ENCODE measurements around the gene ABCB6.

Gene ABCB6

GRCh38 chr2:219218217-219218731 lies 484 bp downstream of the ABCB6 start:
- peak; percentile 88; the same call in 1 of the 2 replicates for TF ChIP-seq ZFX (IDR thresholded peaks at IDR 0.05)
- no peak for TF ChIP-seq CTCF (conservative IDR thresholded peaks at IDR 0.05)
- peak overlapping the region; percentile 94 for H3K27ac ChIP-seq

GRCh38 chr2:219216535-219216915 lies 2.2 kb downstream of the ABCB6 start:
- no peak for TF ChIP-seq ZFX (IDR thresholded peaks at IDR 0.05)
- no peak for TF ChIP-seq CTCF (conservative IDR thresholded peaks at IDR 0.05)
- H3K27ac ChIP-seq = peak overlapping the region; percentile 94

GRCh38 chr2:219215871-219216534 lies 2.8 kb downstream of the ABCB6 start:
- H3K27ac ChIP-seq = peak overlapping the region; percentile 94
- TF ChIP-seq CTCF (conservative IDR thresholded peaks at IDR 0.05) = no peak
- TF ChIP-seq ZFX (IDR thresholded peaks at IDR 0.05) = no peak

- no peak overlapping the region for H3K27ac ChIP-seq
- no peak for TF ChIP-seq CTCF (conservative IDR thresholded peaks at IDR 0.05)
- no peak for TF ChIP-seq ZFX (IDR thresholded peaks at IDR 0.05)
These were observed 4.0 kb downstream of the ABCB6 start for GRCh38 chr2:219214786-219215185.

DNA sequence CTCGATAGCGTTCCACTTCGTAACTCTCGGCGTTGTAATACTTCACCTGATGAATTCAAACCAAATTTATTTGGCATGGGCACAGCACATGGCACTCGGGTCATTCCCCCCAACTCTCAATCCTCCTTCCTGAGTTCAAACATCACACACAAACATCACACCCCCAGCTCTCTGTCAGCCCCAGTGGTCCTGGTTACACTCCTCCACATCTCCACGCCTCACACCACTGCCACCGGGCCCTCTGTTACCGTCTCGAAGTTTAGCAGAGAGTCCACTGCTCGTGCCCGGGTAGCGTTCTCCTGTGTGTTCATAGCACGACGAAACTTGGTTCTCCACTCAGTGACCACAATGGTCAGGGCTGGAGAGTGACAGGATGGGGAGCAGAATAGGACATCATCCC lies 4.6 kb downstream of the ABCB6 start:
- TF ChIP-seq ZFX (IDR thresholded peaks at IDR 0.05) = no peak
- no peak for TF ChIP-seq CTCF (conservative IDR thresholded peaks at IDR 0.05)
- H3K27ac ChIP-seq = no peak overlapping the region

- no peak for TF ChIP-seq ZFX (IDR thresholded peaks at IDR 0.05)
- no peak for TF ChIP-seq CTCF (conservative IDR thresholded peaks at IDR 0.05)
- no peak overlapping the region for H3K27ac ChIP-seq
These were observed 5.2 kb downstream of the ABCB6 start for GRCh38 chr2:219213486-219214071.

DNA sequence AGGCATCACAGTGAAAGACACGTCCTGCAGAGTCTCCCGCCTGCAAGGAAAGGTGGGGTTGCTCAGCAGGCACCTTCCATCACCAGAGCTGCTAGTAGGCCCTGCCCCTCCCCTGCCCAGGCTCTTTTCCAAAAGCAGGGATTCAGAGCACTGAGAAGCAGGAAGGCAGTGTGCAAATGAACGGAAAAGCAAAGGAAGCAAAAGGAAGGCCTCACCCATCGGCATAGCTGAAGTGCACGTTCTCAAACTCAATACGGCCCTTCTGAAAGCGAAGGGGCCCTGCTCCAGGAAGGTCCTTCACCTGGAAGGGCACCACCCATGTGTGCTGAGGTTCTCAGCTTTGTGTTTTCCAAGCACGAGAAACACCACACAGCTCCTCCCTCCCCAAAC lies 5.7 kb downstream of the ABCB6 start:
- no peak overlapping the region for H3K27ac ChIP-seq
- no peak for TF ChIP-seq ZFX (IDR thresholded peaks at IDR 0.05)
- no peak for TF ChIP-seq CTCF (conservative IDR thresholded peaks at IDR 0.05)
